ENCODE results near the gene PAXIP1.

The PAXIP1 gene

GRCh38 chr7:154910977-154911376 lies 91.9 kb downstream of the PAXIP1 start:
- DNase-seq: no peak

DNA sequence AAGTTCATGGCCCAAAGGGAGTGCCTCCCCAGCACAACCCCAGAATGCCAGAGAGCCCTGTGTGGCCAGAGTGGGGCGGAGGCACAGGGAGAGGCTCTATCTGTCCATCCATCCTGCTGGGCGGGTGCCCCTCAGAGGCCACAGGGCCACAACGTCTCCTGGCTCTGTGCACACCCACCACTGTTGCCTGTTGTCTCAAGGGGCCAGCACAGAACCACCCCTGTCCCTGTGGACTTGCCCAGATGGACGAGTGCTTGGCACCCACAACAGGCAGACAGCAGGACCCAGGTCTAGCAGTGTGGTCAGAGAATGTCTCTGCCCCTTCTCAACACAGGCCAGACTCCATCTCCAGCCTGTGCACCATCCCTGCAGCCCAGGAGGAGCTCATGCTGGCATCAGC lies 92.8 kb downstream of the PAXIP1 start:
- DNase-seq: no peak

- no peak for DNase-seq
Measured at GRCh38 chr7:154909241-154910105, 93.5 kb downstream of the PAXIP1 start.

- no peak for DNase-seq
Measured at GRCh38 chr7:154907651-154908620, 95.0 kb downstream of the PAXIP1 start.

GRCh38 chr7:154906736-154907355 lies 96.1 kb downstream of the PAXIP1 start:
- DNase-seq: no peak

DNA sequence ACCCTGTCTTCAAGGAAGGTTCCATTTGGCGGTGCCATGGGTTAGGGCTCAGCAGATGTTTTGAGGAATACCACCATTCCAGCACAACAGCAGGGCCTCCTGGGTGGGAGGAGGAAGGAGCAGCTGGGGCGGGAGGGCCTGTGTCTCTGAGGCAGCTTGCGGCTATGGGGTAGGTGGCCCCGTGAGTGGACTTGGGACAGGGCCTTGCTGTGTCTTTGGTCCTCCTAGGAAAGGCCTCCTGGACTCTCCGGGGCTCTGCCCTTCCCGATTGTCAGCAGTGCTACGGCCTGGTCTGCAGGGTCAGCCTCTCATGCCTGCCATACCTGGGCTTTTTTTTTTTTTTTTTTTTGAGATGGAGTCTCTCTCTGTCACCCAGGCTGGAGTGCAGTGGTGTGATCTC lies 96.7 kb downstream of the PAXIP1 start:
- no peak for DNase-seq

DNA sequence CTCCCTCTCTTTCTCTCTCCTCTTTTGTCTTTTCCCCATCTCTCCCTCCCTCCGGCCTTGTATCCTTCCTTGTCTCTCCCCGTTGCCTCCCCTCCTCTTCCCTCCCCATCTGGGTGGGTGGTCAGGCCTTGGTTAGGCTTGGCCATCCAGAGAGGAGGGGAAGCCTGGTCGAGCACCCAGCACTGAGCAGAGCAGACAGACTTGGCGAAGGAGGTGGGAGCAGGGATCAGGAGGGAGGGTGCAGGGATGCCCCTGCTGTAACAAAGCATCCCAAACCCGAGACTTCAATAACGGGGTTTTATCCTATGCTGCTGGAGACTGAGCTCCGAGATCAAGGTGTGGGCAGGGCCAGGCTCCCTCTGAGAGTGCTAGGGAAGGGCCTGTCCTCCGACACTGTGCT lies 97.3 kb downstream of the PAXIP1 start:
- no peak for DNase-seq

- DNase-seq: no peak
Measured at GRCh38 chr7:154905146-154905545, 97.8 kb downstream of the PAXIP1 start.

GRCh38 chr7:154903083-154903731 lies 99.7 kb downstream of the PAXIP1 start:
- no peak for DNase-seq

GRCh38 chr7:154902600-154903082 lies 100.3 kb downstream of the PAXIP1 start:
- DNase-seq: no peak

- no peak for DNase-seq
Measured at GRCh38 chr7:154899862-154900261, 103.1 kb downstream of the PAXIP1 start.

DNA sequence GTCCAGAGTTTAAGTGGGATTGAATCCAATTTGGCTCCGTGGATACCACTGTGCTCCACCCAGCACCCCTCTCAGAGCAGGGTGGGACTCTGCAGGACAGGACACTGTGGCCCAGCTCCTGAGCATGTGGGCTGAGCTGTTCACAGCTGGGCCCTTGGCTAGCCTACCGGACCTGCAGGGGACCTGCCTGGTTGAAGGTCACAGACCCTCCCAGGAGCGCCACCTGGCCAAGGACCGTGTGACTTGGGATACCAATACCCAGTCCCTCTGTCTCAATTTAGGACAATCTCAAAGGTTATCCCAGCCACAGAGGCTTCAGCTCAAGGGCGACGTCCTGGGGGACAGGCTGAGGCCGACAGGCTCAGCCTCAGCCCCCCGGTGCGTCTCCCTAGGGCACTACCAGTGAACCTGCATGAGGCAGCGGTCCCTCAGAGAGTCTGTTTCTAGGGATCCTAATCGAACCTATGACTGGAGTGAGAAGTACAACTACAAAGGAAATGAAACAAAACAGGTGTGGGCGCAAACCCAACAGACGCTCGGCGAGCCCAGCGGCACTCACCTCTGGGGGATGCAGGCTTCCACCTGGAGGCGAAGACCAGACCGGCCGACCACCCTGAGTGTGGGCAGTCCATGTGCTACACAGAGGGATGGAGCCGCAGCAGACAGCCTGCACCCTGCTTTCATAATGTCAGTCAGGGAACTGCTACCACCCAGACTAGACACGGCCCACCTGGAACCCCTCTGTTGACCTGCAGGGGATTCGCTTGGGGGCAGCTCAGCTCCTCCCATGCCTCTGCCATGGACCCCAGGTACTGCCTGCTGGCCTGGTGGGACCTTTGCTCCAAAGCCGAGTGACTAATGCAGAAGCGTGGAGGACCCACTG lies 103.7 kb downstream of the PAXIP1 start:
- no peak for DNase-seq

DNA sequence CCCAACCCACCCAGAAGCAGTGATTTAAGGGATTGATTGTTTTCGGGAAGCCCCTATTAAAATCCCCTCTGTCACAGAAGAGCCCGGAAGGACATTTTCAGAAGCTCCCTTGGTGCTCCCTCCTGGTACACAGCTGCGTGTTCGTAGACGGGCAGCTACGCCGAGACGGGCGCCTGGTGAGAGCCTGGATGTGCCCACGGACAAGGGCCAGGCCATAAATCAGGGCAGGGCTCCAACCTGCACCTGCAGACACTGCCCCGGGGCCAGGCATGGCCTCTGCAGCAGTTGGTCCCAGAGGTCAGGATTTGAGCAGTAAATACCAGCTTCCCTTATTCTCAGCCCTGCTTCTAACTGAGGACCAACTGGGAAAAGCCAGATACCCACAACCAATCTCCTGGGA lies 106.8 kb downstream of the PAXIP1 start:
- no peak for DNase-seq

Measured in CD4-positive, alpha-beta T cell treated with Interleukin-12 subunit alpha and Interleukin-12 subunit beta, for 1 hour (primary cell).